ENCODE results near the gene ZBTB46.
"Not testable (repeated sequence)": the region's sequence is repeated elsewhere in the genome, so short reads cannot be mapped to it uniquely, and the experiment has no call there.

The ZBTB46 gene

GRCh38 chr20:63802469-63803240, 28.4 kb downstream of the ZBTB46 start:
- no peak for FAIRE-seq
- no peak for TF ChIP-seq CTCF (IDR thresholded peaks at IDR 0.05; ENCODE audit: insufficient read depth, missing control alignments)
- DNase-seq (ENCODE audit: insufficient read length, low spot score) = no peak

- not testable (repeated sequence) for DNase-seq (ENCODE audit: insufficient read length, low spot score); FAIRE-seq
These were observed 29.9 kb downstream of the ZBTB46 start for GRCh38 chr20:63801174-63801573.

- not testable (repeated sequence) for DNase-seq (ENCODE audit: insufficient read length, low spot score); FAIRE-seq
These were observed 30.7 kb downstream of the ZBTB46 start for GRCh38 chr20:63800411-63800810.

- not testable (repeated sequence) for FAIRE-seq; DNase-seq (ENCODE audit: insufficient read length, low spot score)
These were observed 31.9 kb downstream of the ZBTB46 start for GRCh38 chr20:63799127-63799526.

- FAIRE-seq; DNase-seq (ENCODE audit: insufficient read length, low spot score): not testable (repeated sequence)
These were observed 33.9 kb downstream of the ZBTB46 start for GRCh38 chr20:63797175-63797574.

- DNase-seq (ENCODE audit: insufficient read length, low spot score) (no peak), FAIRE-seq (no peak)
- no peak for TF ChIP-seq CTCF (IDR thresholded peaks at IDR 0.05; ENCODE audit: insufficient read depth, missing control alignments)
These were observed 35.8 kb downstream of the ZBTB46 start for GRCh38 chr20:63795178-63795830.

- DNase-seq (ENCODE audit: insufficient read length, low spot score) = no peak
- TF ChIP-seq CTCF (IDR thresholded peaks at IDR 0.05; ENCODE audit: insufficient read depth, missing control alignments) = no peak
- FAIRE-seq = no peak
These were observed 36.5 kb downstream of the ZBTB46 start for GRCh38 chr20:63794614-63795013.

- no peak for FAIRE-seq
- TF ChIP-seq CTCF (IDR thresholded peaks at IDR 0.05; ENCODE audit: insufficient read depth, missing control alignments) = no peak
These were observed 38.2 kb downstream of the ZBTB46 start for GRCh38 chr20:63792866-63793265.

GRCh38 chr20:63791497-63792156, 39.4 kb downstream of the ZBTB46 start:
- no peak for DNase-seq (ENCODE audit: insufficient read length, low spot score)
- no peak for FAIRE-seq
- TF ChIP-seq CTCF (IDR thresholded peaks at IDR 0.05; ENCODE audit: insufficient read depth, missing control alignments) = no peak

More at GRCh38 chr20:63792866-63793265, 38.2 kb downstream of the ZBTB46 start:
- no peak for DNase-seq (ENCODE audit: insufficient read length, low spot score)
